Right lung (tissue), 5 donors: ENCODE data around the gene NINL. TPM values are rescaled to one million over a fixed set of nuclear protein-coding genes. Genes with fewer than 3 reads are reported as not detected.
"Not testable (repeated sequence)": the region's sequence is repeated elsewhere in the genome, so short reads cannot be mapped to it uniquely, and the experiment has no call there.

ENCODE experiments used
- DNase-seq, 2 donors: peaks; one replicate each; pipeline ENCODE4 v3.0.0-alpha.2; 2013
- polyA plus RNA-seq, 5 donors: library from polyadenylated mRNA; unstranded; fragments of 120-200 nt; gene quantifications; one replicate each; pipeline versions ENCODE4 v1.2.1 to v1.2.3, GENCODE V29; 2013; ENCODE audit warnings: inconsistent platforms in 1 of 5, low replicate concordance in 1 of 5; ENCODE audit not compliant: insufficient read length in 5 of 5, insufficient read depth in 1 of 5

The NINL gene
- polyA plus RNA-seq, 5 donors = 56.0 to 76.8 (median 65.4) TPM

DNA sequence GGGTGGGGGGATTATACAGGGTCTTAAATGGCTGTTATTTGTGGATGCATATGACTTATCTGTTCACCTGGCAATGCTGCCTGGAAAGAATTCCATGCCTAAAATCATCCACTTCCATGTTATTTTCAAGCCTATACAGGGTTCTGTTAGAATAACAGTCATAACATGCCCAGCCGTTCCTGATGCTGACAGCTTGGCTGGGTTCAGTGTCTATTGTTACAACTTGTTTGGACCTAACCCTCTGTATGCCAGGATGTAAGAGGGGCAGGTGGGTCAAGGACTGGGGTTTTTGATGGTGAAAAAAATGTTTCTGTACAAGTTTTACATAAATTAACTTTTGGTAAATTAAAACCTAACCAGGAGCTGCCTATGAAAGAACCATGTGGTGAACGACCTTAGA lies 98.0 kb downstream of the NINL start:
- no peak for DNase-seq

DNA sequence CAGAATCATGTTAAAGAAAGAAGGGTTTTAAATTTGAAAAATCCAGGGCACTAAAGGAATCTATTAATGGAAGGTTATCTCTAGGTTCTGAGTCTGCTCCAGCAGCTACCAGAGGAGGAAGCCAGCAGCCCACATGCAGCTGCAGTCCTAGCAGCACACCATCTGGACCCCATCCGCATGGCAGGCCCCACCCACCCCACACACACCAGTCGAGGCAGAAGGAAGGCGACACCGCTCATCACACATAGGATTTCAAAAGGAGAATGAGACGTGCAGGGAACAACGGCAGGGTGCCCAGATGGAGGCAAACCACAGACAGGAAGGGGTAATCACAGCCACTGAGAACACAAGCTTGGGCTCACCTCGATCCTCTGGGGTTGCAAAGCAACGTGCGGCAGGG lies 99.0 kb downstream of the NINL start:
- DNase-seq = no peak

DNA sequence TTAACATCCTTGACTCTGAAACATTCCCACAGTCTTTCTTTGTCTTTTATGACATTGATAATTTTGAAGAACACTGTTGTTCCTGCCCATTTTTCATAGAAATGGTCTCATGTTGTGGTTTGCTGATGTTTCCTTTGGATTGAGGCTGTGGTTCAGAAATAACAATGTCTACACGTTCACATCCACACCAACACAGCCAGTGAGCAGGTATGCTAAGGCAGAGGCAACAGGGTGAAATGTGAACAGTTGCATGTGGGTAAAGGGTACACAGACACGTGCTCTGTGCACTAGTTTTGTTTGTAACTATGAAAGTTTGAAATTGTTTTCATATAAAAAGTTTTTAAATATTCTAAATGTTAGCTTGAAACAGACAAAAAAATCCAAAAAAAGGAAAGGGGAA lies 99.5 kb downstream of the NINL start:
- no peak for DNase-seq

- DNase-seq = no peak
Measured at GRCh38 chr20:25484911-25485511, 100.3 kb downstream of the NINL start.

- no peak for DNase-seq
Measured at GRCh38 chr20:25484224-25484846, 101.0 kb downstream of the NINL start.

- DNase-seq = no peak
Measured at GRCh38 chr20:25483431-25484132, 101.7 kb downstream of the NINL start.

GRCh38 chr20:25481918-25482253 lies 103.4 kb downstream of the NINL start:
- DNase-seq = no peak

GRCh38 chr20:25481235-25481917 lies 104.0 kb downstream of the NINL start:
- DNase-seq = no peak

GRCh38 chr20:25480797-25481196 lies 104.5 kb downstream of the NINL start:
- no peak for DNase-seq

GRCh38 chr20:25480156-25480555 lies 105.2 kb downstream of the NINL start:
- no peak for DNase-seq

DNA sequence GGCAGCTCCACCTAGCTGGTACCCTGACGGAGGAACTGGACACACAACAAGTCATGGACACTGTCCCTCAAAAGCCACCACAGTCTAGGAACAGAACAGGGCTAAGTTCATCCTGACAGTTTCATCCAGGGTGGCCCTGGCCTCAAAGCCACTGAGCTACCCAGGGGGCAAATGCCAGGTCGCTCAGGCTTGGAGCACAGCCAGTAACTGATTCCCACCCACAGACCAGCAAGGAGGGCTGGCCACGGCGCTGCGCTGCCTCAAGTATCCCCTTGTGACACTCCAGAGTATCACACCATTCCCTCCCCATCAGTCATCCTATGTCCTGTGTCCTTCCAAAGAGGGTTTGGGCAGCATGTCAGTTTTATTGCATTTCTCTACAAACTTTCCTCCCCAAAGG lies 105.7 kb downstream of the NINL start:
- no peak for DNase-seq

GRCh38 chr20:25478889-25479568 lies 106.3 kb downstream of the NINL start:
- DNase-seq = no peak

- no peak for DNase-seq
Measured at GRCh38 chr20:25477014-25477882, 108.1 kb downstream of the NINL start.

DNA sequence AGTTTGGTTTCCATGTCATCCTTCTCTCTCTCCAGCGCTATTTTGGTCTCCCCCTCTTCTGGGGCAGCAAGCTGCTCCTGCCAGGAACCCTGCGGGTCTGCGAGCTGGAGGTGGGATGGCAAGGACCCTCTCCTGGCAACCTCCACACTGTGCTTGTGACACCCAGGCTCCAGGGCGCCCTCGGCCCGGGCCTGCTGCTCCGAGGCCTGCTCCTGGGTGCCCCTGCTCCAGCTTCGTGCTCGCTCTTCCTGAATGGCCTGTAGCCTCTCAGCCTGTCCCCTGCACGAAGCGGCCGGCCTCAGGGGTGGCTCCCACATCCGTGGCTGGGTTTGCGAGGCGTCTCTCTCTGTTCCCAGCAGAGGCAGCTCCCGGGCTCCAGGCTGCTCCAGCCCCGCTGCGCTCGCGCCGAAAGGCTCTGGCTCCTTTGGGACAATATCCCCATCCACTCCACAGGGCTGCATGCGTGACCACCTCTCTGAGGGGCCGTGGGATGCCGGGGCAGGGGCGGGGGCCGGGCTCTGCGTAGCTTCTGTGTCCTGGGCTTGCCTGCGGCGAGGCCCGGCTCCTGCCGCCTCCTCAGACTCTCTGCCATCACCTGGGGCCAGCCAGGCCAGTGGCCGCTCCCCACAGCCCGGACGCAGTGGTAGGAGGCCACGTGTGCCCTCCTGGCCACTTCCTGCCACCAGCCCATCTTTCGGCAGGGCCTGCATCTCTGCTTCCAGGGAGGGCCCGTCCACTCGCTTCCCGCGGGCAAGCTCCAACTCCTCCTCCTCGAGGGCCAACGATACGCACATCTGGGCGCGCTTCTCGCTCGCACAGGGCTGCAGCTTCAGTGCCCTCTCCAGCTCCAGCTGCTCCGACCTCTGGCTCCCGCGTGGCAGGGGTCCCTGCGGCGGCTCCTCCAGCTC lies 109.0 kb downstream of the NINL start:
- DNase-seq = no peak

- not testable (repeated sequence) for DNase-seq
Measured at GRCh38 chr20:25473297-25473696, 112.0 kb downstream of the NINL start.

DNA sequence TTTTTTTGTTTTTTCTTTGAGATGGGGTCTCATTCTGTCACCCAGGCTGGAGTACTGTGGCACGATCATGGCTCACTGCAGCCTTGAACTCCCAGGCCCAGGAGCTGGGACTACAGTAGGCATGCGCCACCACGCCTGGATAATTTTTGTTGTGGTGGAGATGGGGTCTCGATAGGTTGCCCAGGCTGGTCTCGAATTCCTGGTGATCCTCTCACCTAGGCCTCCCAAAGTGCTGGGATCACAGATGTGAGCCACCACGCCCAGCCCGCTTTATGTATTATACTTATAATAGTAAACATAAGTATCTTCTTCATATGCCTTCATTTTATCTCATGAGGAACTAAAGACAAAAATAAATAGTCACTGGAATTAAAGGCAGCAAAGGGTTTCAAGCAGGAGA lies 114.3 kb downstream of the NINL start:
- no peak for DNase-seq

DNA sequence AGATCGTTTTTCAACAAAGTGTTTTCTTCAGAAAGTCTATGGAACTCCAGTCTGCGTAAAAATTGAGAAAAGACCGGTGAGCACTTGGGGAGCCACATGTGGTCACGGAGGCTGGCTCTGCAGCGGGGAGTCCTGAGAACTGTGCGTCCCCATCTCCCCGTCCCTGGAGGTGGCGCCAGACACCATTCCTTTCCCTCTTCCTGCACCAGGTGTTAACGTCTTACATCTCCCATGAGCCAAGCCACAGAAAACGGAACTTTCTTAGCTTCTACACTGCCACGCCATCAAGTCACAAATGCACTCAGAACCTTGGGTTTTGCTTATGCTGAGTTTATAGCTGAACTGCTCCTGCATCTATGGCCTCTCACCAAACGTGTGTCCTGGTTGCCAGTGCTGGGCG lies 115.3 kb downstream of the NINL start:
- DNase-seq = no peak

DNA sequence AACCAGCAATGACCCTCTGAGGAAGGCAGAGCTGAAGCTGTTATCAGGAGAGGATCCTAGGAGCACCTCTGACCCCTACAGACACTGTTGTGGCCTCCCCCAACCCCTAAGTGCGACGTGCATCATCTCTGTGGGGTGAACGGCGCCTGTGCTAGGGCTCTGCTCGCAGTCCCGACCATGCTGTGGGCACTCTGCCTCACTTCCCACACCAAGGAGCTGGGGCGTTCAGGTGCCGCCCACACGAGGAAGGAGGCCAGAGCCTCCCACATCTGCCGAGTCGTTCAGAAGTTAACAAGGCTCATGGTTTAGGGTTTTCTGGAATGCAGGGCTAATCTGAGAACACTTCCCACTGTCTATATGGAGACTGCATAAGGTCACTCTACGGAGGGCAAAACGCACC lies 115.8 kb downstream of the NINL start:
- DNase-seq = no peak

DNA sequence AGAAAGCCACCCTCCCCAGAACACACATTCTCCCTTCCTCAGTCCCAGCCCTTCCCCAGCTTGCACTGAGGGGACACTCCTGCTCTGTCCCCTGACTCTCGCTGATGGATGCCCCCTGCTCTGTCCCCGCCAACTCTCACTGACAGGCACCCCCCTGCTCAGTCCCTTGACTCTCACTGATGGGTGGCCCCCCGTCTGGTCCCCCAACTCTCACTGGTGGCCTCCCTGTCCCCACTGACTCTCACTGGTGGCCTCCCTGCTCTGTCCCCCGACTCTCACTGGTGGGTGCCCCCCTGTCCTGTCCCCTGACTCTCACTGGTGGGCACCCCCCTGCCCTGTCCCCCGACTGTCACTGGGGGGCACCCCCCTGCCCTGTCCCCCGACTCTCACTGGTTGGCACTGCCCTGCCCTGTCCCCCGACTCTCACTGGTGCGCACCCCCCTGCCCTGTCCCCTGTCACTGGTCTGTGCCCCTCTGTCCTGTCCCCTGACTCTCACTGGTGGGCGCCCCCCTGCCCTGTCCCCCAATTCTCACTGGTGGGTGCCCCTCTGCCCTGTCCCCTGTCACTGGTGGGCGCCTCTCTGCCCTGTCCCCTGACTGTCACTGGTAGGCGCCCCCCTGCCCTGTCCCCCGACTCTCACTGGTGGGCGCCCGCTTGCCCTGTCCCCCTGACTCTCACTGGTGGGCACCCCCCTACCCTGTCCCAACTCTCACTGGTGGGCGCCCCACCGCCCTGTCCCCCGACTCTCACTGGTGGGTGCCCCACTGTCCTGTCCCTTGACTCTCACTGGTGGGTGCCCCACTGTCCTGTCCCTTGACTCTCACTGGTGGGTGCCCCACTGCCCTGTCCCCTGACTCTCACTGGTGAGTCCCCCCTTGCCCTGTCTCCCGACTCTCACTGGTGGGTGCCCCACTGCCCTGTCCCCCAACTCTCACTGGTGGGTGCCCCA lies 116.9 kb downstream of the NINL start:
- DNase-seq = no peak
